Esophagus muscularis mucosa (tissue), 4 donors: ENCODE results near the gene CRYAB. TPM values are rescaled to one million over a fixed set of nuclear protein-coding genes. Genes with fewer than 3 reads are reported as not detected.

Experiments used
- DNase-seq: peaks from one replicate; pipeline ENCODE4 v3.0.0-alpha.2; 2017; ENCODE audit errors: extremely low spot score
- H3K27ac ChIP-seq, 4 donors: fragments of 200-600 bp; sonication (generic); replicated peaks in 1 of 4; 1 replicate in 3 of 4; 2 replicates in 1 of 4; pipeline ENCODE4 v1.5.1; 2016 to 2019; ENCODE audit warnings: mild to moderate bottlenecking in 1 of 4
- H3K27me3 ChIP-seq, 4 donors: fragments of 200-600 bp; sonication (generic); one replicate each; pipeline versions ENCODE4 v1.5.1 to v1.6.0; 2016 to 2019
- H3K36me3 ChIP-seq, 4 donors: fragments of 200-600 bp; sonication (generic); one replicate each; pipeline ENCODE4 v1.5.1; 2016 to 2019
- H3K4me1 ChIP-seq, 4 donors: fragments of 200-600 bp; sonication (generic); one replicate each; pipeline ENCODE4 v1.5.1; 2016 to 2019
- H3K4me3 ChIP-seq, 4 donors: fragments of 200-600 bp; sonication (generic); 1 replicate in 2 of 4; 2 replicates in 2 of 4; pipeline ENCODE4 v1.5.1; 2016 to 2019; ENCODE audit warnings: mild to moderate bottlenecking in 4 of 4, moderate library complexity in 1 of 4
- H3K9me3 ChIP-seq, 4 donors: fragments of 200-600 bp; sonication (generic); 1 replicate in 3 of 4; 2 replicates in 1 of 4; pipeline ENCODE4 v1.5.1; 2016 to 2019
- CTCF ChIP-seq, 3 experiments: fragments of 200-600 bp in 2 of 3; fragments of 450-650 bp in 1 of 3; sonication (generic) in 2 of 3; IDR thresholded peaks; one replicate each; pipeline ENCODE4 v1.5.1; 2017 to 2019; ENCODE audit warnings: antibody characterized with exemption in 3 of 3, mild to moderate bottlenecking in 2 of 3, moderate library complexity in 1 of 3
- EP300 ChIP-seq: sonication (generic); formaldehyde crosslinking; IDR thresholded peaks from one replicate; pipeline ENCODE4 v1.6.1; 2017; ENCODE audit warnings: antibody characterized with exemption
- POLR2A ChIP-seq: fragments of 450-650 bp; IDR thresholded peaks from one replicate; pipeline ENCODE4 v1.6.1; 2017; ENCODE audit warnings: antibody characterized with exemption, moderate library complexity, mild to moderate bottlenecking, low read depth
- POLR2AphosphoS5 ChIP-seq, 2 donors: sonication (generic); formaldehyde crosslinking; IDR thresholded peaks; one replicate each; pipeline ENCODE4 v1.6.1; 2017; ENCODE audit warnings: antibody characterized with exemption in 2 of 2
- WGBS: methylation state at CpG from one replicate; pipeline ENCODE4 v1.1.5; 2018; 5-methylcytosine and 5-hydroxymethylcytosine counted together
- intact Hi-C: fragments of 100-400 bp; cut with DNase I; formaldehyde crosslinking; loops from one replicate; pipeline ENCODE4 v1.15.1; 2023
- total RNA-seq, 4 donors: library from RNA; depleted of rRNA; stranded (reverse); fragments of >200 nt; gene quantifications; one replicate each; pipeline versions ENCODE4 v1.1.0 to v1.2.1, GENCODE V29; 2016

Gene CRYAB
- total RNA-seq, 4 donors from 2014 or later: 315 to 493 (median 382) TPM

- Histone ChIP-seq H3K4me1 (peaks cover 31 to 43% (median 39%) of the 10 kb centered on the region in 4 donors), H3K27me3 (peaks cover 0 to 7% (median 0%) of the 10 kb centered on the region in 4 donors), H3K4me3 (no peak overlapping the region), H3K36me3 (no peaks in the 10 kb centered on the region), H3K27ac (peak overlapping the region in 1 of 4 donors; percentile 29), H3K9me3 (no peaks in the 10 kb centered on the region)
- WGBS: 93% methylated on average over 3 of the region's 3 CpGs
- DNase-seq: peak; percentile 39
- no peak for TF ChIP-seq EP300
- intact Hi-C loops: no loop called here
Observed at GRCh38 chr11:111917788-111918187, 6.2 kb upstream of the CRYAB start.

GRCh38 chr11:111917312-111917711 lies 5.7 kb upstream of the CRYAB start:
- H3K9me3 ChIP-seq: no peaks in the 10 kb centered on the region
- intact Hi-C loops: no loop called here
- no peak overlapping the region for H3K27ac ChIP-seq
- no peaks in the 10 kb centered on the region for H3K36me3 ChIP-seq
- 87% methylated on average over 2 of the region's 2 CpGs for WGBS
- no peak overlapping the region for H3K4me3 ChIP-seq
- H3K4me1 ChIP-seq: peaks cover 28 to 38% (median 35%) of the 10 kb centered on the region in 4 donors
- DNase-seq: peak; percentile 64
- H3K27me3 ChIP-seq: peaks cover 0 to 7% (median 0%) of the 10 kb centered on the region in 4 donors
- no peak for TF ChIP-seq EP300
- no peak for TF ChIP-seq CTCF (IDR thresholded peaks at IDR 0.05)
- TF ChIP-seq POLR2AphosphoS5 (IDR thresholded peaks at IDR 0.05): no peak
- TF ChIP-seq POLR2A: no peak

- no peak overlapping the region for H3K4me3 ChIP-seq
- peaks cover 23 to 33% (median 29%) of the 10 kb centered on the region in 4 donors for H3K4me1 ChIP-seq
- no peak overlapping the region for H3K27ac ChIP-seq
- DNase-seq: no peak
- TF ChIP-seq CTCF (IDR thresholded peaks at IDR 0.05): no peak
- TF ChIP-seq EP300: no peak
- no peak for TF ChIP-seq POLR2AphosphoS5 (IDR thresholded peaks at IDR 0.05)
- no peak for TF ChIP-seq POLR2A
- no peaks in the 10 kb centered on the region for H3K36me3 ChIP-seq
- intact Hi-C loops: no loop called here
- H3K27me3 ChIP-seq: peaks cover 0 to 7% (median 0%) of the 10 kb centered on the region in 4 donors
- no peaks in the 10 kb centered on the region for H3K9me3 ChIP-seq
- 100% methylated on average over 1 of the region's 1 CpG for WGBS
Observed at GRCh38 chr11:111916768-111917167, 5.2 kb upstream of the CRYAB start.

- peak; percentile 8 for TF ChIP-seq POLR2A
- TF ChIP-seq POLR2AphosphoS5 (IDR thresholded peaks at IDR 0.05): peak; percentile 83 to 86
- TF ChIP-seq CTCF (IDR thresholded peaks at IDR 0.05): no peak
- TF ChIP-seq EP300: no peak
- intact Hi-C loops: no loop called here
Observed at GRCh38 chr11:111913997-111914396, 2.4 kb upstream of the CRYAB start.

GRCh38 chr11:111913031-111913861 lies 1.7 kb upstream of the CRYAB start:
- TF ChIP-seq CTCF (IDR thresholded peaks at IDR 0.05) (no peak), POLR2AphosphoS5 (IDR thresholded peaks at IDR 0.05) (peak in 1 of 2 donors; percentile 59), EP300 (no peak), POLR2A (no peak)
- peaks cover 0 to 7% (median 0%) of the 10 kb centered on the region in 4 donors for H3K27me3 ChIP-seq
- no peak for DNase-seq
- peaks cover 8 to 24% (median 14%) of the 10 kb centered on the region in 4 donors for H3K36me3 ChIP-seq
- peak overlapping the region; percentile 97 to 99 (median 98) for H3K27ac ChIP-seq
- intact Hi-C loops: no loop called here
- H3K9me3 ChIP-seq: no peaks in the 10 kb centered on the region
- peaks cover 7 to 48% (median 39%) of the 10 kb centered on the region in 4 donors for H3K4me1 ChIP-seq
- 33% methylated on average over 20 of the region's 24 CpGs for WGBS
- peak overlapping the region; percentile 65 to 81 (median 73) for H3K4me3 ChIP-seq

More at GRCh38 chr11:111913997-111914396, 2.4 kb upstream of the CRYAB start:
- no peak for DNase-seq
- peaks cover 0 to 7% (median 0%) of the 10 kb centered on the region in 4 donors for H3K27me3 ChIP-seq
- H3K4me3 ChIP-seq: peak overlapping the region; percentile 65 to 81 (median 73)
- peaks cover under 1 to 16% (median 6%) of the 10 kb centered on the region in 4 donors for H3K36me3 ChIP-seq
- peak overlapping the region; percentile 97 to 99 (median 98) for H3K27ac ChIP-seq
- H3K9me3 ChIP-seq: no peaks in the 10 kb centered on the region
- 32% methylated on average over 3 of the region's 4 CpGs for WGBS
- peaks cover 14 to 48% (median 35%) of the 10 kb centered on the region in 4 donors for H3K4me1 ChIP-seq
